Liver (tissue), 9 donors: Measurements from ENCODE around the gene PINLYP. TPM values are rescaled to one million over a fixed set of nuclear protein-coding genes. Genes with fewer than 3 reads are reported as not detected.

Experiments
- DNase-seq: peaks from one replicate; pipeline ENCODE4 v3.0.0-alpha.2; 2017; ENCODE audit warnings: low spot score
- H3K27ac ChIP-seq, 2 donors: one replicate each; pipeline ENCODE4 v1.7.0; 2013; ENCODE audit warnings: inconsistent platforms in 2 of 2, low read length in 2 of 2, control low read depth in 1 of 2, low read depth in 1 of 2, mild to moderate bottlenecking in 1 of 2
- H3K27me3 ChIP-seq, 4 donors: one replicate each; pipeline versions ENCODE4 v1.6.1 to v1.7.0; 2013; ENCODE audit warnings: low read length in 3 of 4, inconsistent platforms in 1 of 4, mild to moderate bottlenecking in 1 of 4, moderate library complexity in 1 of 4; ENCODE audit not compliant: control insufficient read depth in 4 of 4, insufficient read depth in 4 of 4
- H3K36me3 ChIP-seq, 4 donors: one replicate each; pipeline versions ENCODE4 v1.6.1 to v1.7.0; 2013; ENCODE audit warnings: low read length in 3 of 4, mild to moderate bottlenecking in 3 of 4, low read depth in 1 of 4, moderate library complexity in 1 of 4; ENCODE audit not compliant: control insufficient read depth in 4 of 4, insufficient read depth in 3 of 4
- H3K4me1 ChIP-seq, 4 donors: one replicate each; pipeline versions ENCODE4 v1.6.1 to v1.7.0; 2013; ENCODE audit warnings: low read length in 3 of 4, mild to moderate bottlenecking in 3 of 4, moderate library complexity in 1 of 4; ENCODE audit not compliant: control insufficient read depth in 4 of 4, insufficient read depth in 4 of 4
- H3K4me3 ChIP-seq, 3 donors: one replicate each; pipeline versions ENCODE4 v1.6.1 to v1.7.0; 2013; ENCODE audit warnings: low read length in 3 of 3, control low read depth in 1 of 3, low read depth in 1 of 3, mild to moderate bottlenecking in 1 of 3
- H3K9ac ChIP-seq, 2 donors: one replicate each; pipeline ENCODE4 v1.7.0; 2013; ENCODE audit warnings: low read length in 2 of 2, mild to moderate bottlenecking in 2 of 2, moderate library complexity in 2 of 2, control low read depth in 1 of 2, low read depth in 1 of 2
- H3K9me3 ChIP-seq, 4 donors: one replicate each; pipeline versions ENCODE4 v1.6.1 to v1.7.0; 2013; ENCODE audit warnings: low read length in 3 of 4; ENCODE audit not compliant: control insufficient read depth in 4 of 4
- CTCF ChIP-seq: fragments of 150-350 bp; IDR thresholded peaks from 2 replicates; pipeline ENCODE4 v1.5.1; 2017; ENCODE audit warnings: improper control_type of control experiment, low read depth, low read length; ENCODE audit not compliant: missing input control
- FOXA2 ChIP-seq: IDR thresholded peaks from 2 replicates; pipeline ENCODE4 v1.6.1; 2016; ENCODE audit warnings: antibody characterized with exemption
- GABPA ChIP-seq, 2 donors: IDR thresholded peaks in 1 of 2; conservative IDR thresholded peaks in 1 of 2; 2 replicates each; pipeline ENCODE4 v1.6.1; 2016; ENCODE audit warnings: antibody characterized with exemption in 2 of 2, mild to moderate bottlenecking in 1 of 2, moderate library complexity in 1 of 2
- HNF4A ChIP-seq, 2 donors: conservative IDR thresholded peaks; 2 replicates each; pipeline ENCODE4 v1.6.1; 2016; ENCODE audit warnings: antibody characterized with exemption in 2 of 2, mild to moderate bottlenecking in 2 of 2
- HNF4G ChIP-seq: IDR thresholded peaks from 2 replicates; pipeline ENCODE4 v1.6.1; 2016; ENCODE audit warnings: antibody characterized with exemption
- JUND ChIP-seq, 2 donors: IDR thresholded peaks; 2 replicates each; pipeline ENCODE4 v1.6.1; 2016; ENCODE audit warnings: antibody characterized with exemption in 2 of 2
- NR2F2 ChIP-seq: IDR thresholded peaks from 2 replicates; pipeline ENCODE4 v1.6.1; 2016; ENCODE audit warnings: antibody characterized with exemption
- RAD21 ChIP-seq, 2 donors: IDR thresholded peaks; 2 replicates each; pipeline ENCODE4 v1.6.1; 2016; ENCODE audit warnings: antibody characterized with exemption in 2 of 2, mild to moderate bottlenecking in 2 of 2
- REST ChIP-seq: IDR thresholded peaks from 2 replicates; pipeline ENCODE4 v1.6.1; 2016; ENCODE audit warnings: antibody characterized with exemption, mild to moderate bottlenecking
- RXRA ChIP-seq, 2 donors: IDR thresholded peaks; 2 replicates each; pipeline ENCODE4 v1.6.1; 2017 to 2018; ENCODE audit warnings: antibody characterized with exemption in 2 of 2, mild to moderate bottlenecking in 1 of 2
- SP1 ChIP-seq: IDR thresholded peaks from 2 replicates; pipeline ENCODE4 v1.6.1; 2018; ENCODE audit warnings: antibody characterized with exemption, mild to moderate bottlenecking
- TAF1 ChIP-seq: conservative IDR thresholded peaks from 2 replicates; pipeline ENCODE4 v1.6.1; 2016; ENCODE audit warnings: antibody characterized with exemption, mild to moderate bottlenecking
- YY1 ChIP-seq: IDR thresholded peaks from 2 replicates; pipeline ENCODE4 v1.6.1; 2016; ENCODE audit warnings: antibody characterized with exemption, mild to moderate bottlenecking
- ZBTB33 ChIP-seq: IDR thresholded peaks from 2 replicates; pipeline ENCODE4 v1.6.1; 2016; ENCODE audit warnings: antibody characterized with exemption
- WGBS: extraction: QIAGEN DNeasy Blood & Tissue Kit; methylation state at CpG from one replicate; pipeline ENCODE4 v1.1.7; 2013; 5-methylcytosine and 5-hydroxymethylcytosine counted together
- polyA plus RNA-seq, 2 donors: library from polyadenylated mRNA; stranded (reverse) in 1 of 2; unstranded in 1 of 2; fragments of 200-250 nt in 1 of 2; fragments of >200 nt in 1 of 2; fragmentation: Nextera tagmentation in 1 of 2; extraction: Ambion mirVana in 1 of 2; gene quantifications; one replicate each; pipeline versions ENCODE4 v1.2.1 to v1.2.3, GENCODE V29; 2013 to 2015
- total RNA-seq, 2 donors: library from RNA; depleted of rRNA; stranded (reverse); fragments of >200 nt; gene quantifications; one replicate each; pipeline ENCODE4 v1.2.3, GENCODE V29; 2014
- TF ChIP-seq, protein P1 (sequence below): IDR thresholded peaks from 2 replicates; pipeline ENCODE4 v1.6.1; 2016; ENCODE audit warnings: antibody characterized with exemption
- TF ChIP-seq, protein P2 (sequence below): IDR thresholded peaks from 2 replicates; pipeline ENCODE4 v1.6.1; 2016; ENCODE audit warnings: antibody characterized with exemption
- donor health status: healthy.
- donor health status: healthy.
- donor health status: healthy.
- donor health status: healthy.
- donor health status: healthy.

Gene PINLYP
- total and polyA plus RNA-seq, 4 donors, result 0.42 to 4.3 (median 0.57) TPM

DNA sequence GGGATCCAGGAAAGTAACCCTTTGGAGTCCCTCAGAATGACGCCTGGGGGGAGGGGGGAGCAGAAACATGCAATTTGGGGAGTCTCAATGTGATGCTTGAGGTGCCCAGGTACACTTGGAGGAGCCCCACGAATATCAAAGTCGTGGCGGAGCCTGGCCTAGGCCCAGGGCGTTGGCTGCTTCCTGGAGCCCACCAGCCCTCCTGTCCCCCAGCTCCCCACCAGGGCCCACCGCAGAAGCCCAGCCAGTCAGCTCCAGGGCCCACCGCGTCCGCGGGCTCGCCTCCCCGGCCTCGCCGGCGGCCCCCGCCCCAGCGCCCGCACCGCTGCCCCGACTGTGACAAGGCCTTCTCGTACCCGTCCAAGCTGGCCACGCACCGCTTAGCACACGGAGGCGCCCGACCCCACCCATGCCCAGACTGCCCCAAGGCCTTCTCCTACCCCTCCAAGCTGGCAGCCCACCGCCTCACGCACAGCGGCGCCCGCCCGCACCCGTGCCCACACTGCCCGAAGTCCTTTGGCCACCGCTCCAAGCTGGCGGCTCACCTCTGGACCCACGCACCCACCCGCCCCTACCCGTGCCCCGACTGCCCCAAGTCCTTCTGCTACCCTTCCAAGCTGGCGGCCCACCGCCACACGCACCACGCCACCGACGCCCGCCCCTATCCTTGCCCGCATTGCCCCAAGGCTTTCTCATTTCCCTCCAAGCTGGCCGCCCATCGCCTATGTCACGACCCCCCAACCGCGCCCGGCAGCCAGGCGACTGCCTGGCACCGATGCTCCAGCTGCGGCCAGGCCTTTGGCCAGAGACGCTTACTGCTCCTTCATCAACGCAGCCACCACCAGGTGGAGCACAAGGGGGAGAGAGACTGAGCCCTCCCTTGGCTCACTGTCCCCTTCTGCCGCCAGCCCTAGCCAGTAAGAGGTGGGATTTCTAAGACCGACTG is 40.5 kb upstream of the PINLYP start:
- TF ChIP-seq GABPA (IDR thresholded peaks at IDR 0.05 in 1 of 2, conservative IDR thresholded peaks at IDR 0.05 in 1 of 2), result no peak
- TF ChIP-seq RAD21 (IDR thresholded peaks at IDR 0.05), result peak; percentile 44 to 77
- peak; percentile 47 for TF ChIP-seq CTCF
- no peak for TF ChIP-seq HNF4A (conservative IDR thresholded peaks at IDR 0.05)
- no peak for TF ChIP-seq JUND (IDR thresholded peaks at IDR 0.05)
- Histone ChIP-seq H3K4me3 (no peak overlapping the region), H3K27me3 (no peaks in the 10 kb centered on the region), H3K9me3 (no peaks in the 10 kb centered on the region), H3K9ac (no peak overlapping the region), H3K4me1 (peaks cover 1 to 22% (median 15%) of the 10 kb centered on the region in 4 donors), H3K36me3 (peaks cover 0 to 5% (median 4%) of the 10 kb centered on the region in 4 donors), H3K27ac (peak overlapping the region; percentile 7 to 98)
- peak; percentile 64 for DNase-seq
- WGBS, result 67% methylated on average over 62 of the region's 62 CpGs

DNA sequence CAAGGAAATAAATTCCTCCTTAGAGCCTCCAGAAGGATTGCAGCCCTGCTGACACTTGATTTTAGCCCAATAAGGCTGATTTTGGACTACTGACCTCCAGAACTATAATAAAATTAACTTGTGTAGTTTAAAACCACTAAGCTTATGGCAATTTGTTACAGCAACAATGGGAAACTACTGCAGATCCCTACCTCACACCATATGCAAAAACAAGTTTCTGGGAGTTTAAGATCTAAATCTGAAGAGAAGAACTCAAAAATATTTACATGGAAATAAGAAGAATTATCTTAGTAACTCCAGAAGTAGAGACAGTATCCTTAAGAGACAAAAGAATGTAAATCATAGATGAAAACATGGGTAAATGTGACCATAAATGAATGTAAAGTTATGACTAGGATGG is 36.7 kb upstream of the PINLYP start:
- no peak overlapping the region for H3K27ac ChIP-seq
- TF ChIP-seq TAF1, result no peak
- no peak for TF ChIP-seq SP1
- TF ChIP-seq RXRA (IDR thresholded peaks at IDR 0.05), result no peak
- TF ChIP-seq, protein P1, sequence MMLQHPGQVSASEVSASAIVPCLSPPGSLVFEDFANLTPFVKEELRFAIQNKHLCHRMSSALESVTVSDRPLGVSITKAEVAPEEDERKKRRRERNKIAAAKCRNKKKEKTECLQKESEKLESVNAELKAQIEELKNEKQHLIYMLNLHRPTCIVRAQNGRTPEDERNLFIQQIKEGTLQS, result no peak
- TF ChIP-seq YY1, result no peak
- no peak for TF ChIP-seq GABPA (IDR thresholded peaks at IDR 0.05 in 1 of 2, conservative IDR thresholded peaks at IDR 0.05 in 1 of 2)
- no peak for TF ChIP-seq FOXA2
- no peak overlapping the region for H3K9ac ChIP-seq
- DNase-seq, result no peak
- H3K36me3 ChIP-seq, result peaks cover 4 to 13% (median 7%) of the 10 kb centered on the region in 4 donors
- H3K4me1 ChIP-seq, result peaks cover 4 to 18% (median 10%) of the 10 kb centered on the region in 4 donors
- no peaks in the 10 kb centered on the region for H3K9me3 ChIP-seq
- no peaks in the 10 kb centered on the region for H3K27me3 ChIP-seq
- no peak overlapping the region for H3K4me3 ChIP-seq

DNA sequence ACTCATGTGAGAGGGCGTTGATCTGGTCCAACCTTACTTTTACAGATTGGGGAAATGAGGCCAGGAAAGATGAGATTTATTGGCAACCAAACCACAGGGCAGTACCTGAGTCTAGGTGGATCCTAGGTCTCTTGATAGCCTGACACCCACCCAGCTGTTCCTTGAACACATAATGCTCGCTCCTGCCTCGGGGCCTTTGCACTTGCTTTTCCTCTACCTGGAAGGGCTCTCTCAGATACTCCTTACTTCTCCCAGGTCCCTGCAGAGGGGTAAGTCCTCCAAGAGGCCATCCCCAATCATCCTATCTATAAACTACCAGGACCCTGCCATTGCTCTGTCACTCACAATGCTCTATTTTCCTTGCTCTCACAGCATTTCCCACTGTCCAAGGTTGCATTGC is 35.2 kb upstream of the PINLYP start:
- WGBS, result 87% methylated on average over 3 of the region's 3 CpGs
- Histone ChIP-seq H3K9ac (no peak overlapping the region), H3K36me3 (peaks cover 4 to 13% (median 10%) of the 10 kb centered on the region in 4 donors), H3K27ac (no peak overlapping the region), H3K9me3 (no peaks in the 10 kb centered on the region), H3K4me3 (no peak overlapping the region), H3K27me3 (no peaks in the 10 kb centered on the region), H3K4me1 (peaks cover 4 to 13% (median 9%) of the 10 kb centered on the region in 4 donors)
- DNase-seq, result no peak
- TF ChIP-seq HNF4G, result no peak
- TF ChIP-seq NR2F2, result no peak
- TF ChIP-seq YY1, result no peak
- no peak for TF ChIP-seq GABPA (IDR thresholded peaks at IDR 0.05 in 1 of 2, conservative IDR thresholded peaks at IDR 0.05 in 1 of 2)
- TF ChIP-seq, protein P2, sequence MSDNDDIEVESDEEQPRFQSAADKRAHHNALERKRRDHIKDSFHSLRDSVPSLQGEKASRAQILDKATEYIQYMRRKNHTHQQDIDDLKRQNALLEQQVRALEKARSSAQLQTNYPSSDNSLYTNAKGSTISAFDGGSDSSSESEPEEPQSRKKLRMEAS, result no peak
- TF ChIP-seq ZBTB33, result no peak
- TF ChIP-seq REST, result no peak
- TF ChIP-seq, protein P1, result no peak
- TF ChIP-seq HNF4A (conservative IDR thresholded peaks at IDR 0.05), result no peak
- no peak for TF ChIP-seq FOXA2
